ENCODE results near the gene ANKRD50.

Gene ANKRD50, protein sequence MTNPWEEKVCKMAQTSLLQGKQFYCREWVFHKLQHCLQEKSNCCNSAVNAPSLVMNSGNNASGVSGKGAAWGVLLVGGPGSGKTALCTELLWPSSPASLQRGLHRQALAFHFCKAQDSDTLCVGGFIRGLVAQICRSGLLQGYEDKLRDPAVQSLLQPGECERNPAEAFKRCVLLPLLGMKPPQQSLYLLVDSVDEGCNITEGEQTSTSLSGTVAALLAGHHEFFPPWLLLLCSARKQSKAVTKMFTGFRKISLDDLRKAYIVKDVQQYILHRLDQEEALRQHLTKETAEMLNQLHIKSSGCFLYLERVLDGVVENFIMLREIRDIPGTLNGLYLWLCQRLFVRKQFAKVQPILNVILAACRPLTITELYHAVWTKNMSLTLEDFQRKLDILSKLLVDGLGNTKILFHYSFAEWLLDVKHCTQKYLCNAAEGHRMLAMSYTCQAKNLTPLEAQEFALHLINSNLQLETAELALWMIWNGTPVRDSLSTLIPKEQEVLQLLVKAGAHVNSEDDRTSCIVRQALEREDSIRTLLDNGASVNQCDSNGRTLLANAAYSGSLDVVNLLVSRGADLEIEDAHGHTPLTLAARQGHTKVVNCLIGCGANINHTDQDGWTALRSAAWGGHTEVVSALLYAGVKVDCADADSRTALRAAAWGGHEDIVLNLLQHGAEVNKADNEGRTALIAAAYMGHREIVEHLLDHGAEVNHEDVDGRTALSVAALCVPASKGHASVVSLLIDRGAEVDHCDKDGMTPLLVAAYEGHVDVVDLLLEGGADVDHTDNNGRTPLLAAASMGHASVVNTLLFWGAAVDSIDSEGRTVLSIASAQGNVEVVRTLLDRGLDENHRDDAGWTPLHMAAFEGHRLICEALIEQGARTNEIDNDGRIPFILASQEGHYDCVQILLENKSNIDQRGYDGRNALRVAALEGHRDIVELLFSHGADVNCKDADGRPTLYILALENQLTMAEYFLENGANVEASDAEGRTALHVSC (N-terminal part only)

DNA sequence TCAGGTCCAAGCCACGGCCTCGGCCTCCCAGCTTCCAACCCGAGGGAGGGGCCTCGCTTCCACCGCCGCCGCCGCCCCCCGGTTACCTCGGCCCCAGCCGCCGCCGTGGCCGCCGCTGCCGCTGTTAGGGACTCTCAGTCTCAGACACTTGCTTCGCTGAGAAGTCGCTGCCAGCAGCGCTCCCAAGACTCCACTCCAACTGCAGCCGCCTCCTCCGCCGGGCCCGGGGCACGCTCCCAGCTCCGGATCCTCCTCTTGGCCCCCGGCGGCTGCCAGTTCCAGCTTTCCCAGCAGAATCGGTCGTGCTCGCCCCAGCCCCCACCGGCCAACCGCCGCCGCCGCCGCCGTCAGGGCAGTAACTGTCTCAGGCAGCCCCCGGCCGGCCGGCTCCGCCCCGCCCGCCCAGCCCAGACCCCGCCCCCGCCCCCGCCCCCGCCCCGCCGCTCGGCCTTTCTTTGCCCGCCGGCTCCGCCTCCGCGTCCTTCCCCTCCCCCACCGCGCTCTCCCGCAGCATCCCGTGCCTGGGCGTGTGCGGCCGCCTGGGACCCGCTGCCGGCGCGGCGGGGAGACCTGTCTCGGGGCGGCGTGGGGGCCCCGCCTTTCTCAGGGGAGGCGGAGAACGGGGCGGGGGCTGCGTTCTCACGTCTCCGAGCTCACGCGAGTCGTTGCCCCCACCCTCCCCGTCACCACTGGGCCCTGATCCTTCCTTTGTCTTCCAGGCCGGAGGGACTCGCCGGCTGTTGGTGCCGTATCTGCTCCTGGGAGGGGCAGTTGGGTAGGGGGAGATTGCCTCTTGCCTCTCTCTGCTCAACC, at the start of gene ANKRD50:
TSS of gene ANKRD50 (minus strand) at position 361 of the 813 bp plus-strand sequence. CDS start 2,221 bp downstream, outside the sequence.
- no peaks in the 10 kb centered on the region for H3K27me3 ChIP-seq (replicated peaks; ENCODE audit: control insufficient read depth, insufficient read depth, low read length)
- no peaks in the 10 kb centered on the region for H3K36me3 ChIP-seq (ENCODE audit: control insufficient read depth, insufficient read depth, low read length)
- peak within 1 kb of the TSS; percentile 81 for H3K4me3 ChIP-seq (replicated peaks; ENCODE audit: low read depth, low read length)
- peak; percentile 81 for DNase-seq (ENCODE audit: extremely low read depth, insufficient read length)
- TF ChIP-seq, protein P1, sequence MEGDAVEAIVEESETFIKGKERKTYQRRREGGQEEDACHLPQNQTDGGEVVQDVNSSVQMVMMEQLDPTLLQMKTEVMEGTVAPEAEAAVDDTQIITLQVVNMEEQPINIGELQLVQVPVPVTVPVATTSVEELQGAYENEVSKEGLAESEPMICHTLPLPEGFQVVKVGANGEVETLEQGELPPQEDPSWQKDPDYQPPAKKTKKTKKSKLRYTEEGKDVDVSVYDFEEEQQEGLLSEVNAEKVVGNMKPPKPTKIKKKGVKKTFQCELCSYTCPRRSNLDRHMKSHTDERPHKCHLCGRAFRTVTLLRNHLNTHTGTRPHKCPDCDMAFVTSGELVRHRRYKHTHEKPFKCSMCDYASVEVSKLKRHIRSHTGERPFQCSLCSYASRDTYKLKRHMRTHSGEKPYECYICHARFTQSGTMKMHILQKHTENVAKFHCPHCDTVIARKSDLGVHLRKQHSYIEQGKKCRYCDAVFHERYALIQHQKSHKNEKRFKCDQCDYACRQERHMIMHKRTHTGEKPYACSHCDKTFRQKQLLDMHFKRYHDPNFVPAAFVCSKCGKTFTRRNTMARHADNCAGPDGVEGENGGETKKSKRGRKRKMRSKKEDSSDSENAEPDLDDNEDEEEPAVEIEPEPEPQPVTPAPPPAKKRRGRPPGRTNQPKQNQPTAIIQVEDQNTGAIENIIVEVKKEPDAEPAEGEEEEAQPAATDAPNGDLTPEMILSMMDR (IDR thresholded peaks at IDR 0.05; ENCODE audit: insufficient read depth, low read length, poor library complexity, severe bottlenecking): no peak

DNA sequence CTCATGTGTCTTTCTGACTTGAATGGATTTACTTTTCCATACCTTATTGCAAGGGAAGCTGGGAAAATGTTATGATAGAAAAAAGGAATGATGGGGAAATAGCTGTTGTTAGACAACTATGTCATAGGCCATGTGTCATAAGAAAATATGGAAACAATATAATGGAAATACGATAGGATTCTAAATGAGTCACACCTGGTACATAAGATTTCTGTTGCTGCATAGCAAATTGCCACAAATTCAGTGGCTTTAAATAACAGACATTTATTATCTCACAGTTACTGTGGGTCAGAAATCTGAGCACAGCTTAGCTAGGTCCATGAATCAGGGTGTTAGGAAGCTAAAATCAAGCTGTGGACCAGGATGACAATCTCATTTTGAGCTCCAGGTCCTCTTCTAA, 44.6 kb upstream of the ANKRD50 start:
- H3K27me3 ChIP-seq (replicated peaks; ENCODE audit: control insufficient read depth, insufficient read depth, low read length): no peaks in the 10 kb centered on the region
- no peak overlapping the region for H3K4me3 ChIP-seq (replicated peaks; ENCODE audit: low read depth, low read length)
- TF ChIP-seq, protein P1 (IDR thresholded peaks at IDR 0.05; ENCODE audit: insufficient read depth, low read length, poor library complexity, severe bottlenecking): no peak
- no peaks in the 10 kb centered on the region for H3K36me3 ChIP-seq (ENCODE audit: control insufficient read depth, insufficient read depth, low read length)
- no peak for DNase-seq (ENCODE audit: extremely low read depth, insufficient read length)

DNA sequence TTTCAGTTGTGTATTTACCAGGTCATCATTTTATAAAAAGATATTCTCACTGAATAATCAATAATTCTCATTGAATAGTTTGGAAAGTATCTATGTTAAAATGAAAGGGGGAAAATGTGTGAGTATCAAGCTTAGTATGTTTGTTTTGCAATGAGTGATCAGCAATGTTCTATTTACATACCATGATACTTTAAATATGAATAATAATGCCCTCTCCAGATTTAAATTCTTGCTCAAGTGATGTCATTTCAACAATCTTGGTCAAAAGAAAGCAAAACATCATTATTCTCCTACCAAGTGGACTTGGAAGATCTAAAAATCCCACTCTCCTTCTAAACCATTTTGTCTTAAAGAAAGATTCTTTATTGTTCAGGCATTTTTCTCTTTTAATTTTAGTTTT, 42.1 kb upstream of the ANKRD50 start:
- TF ChIP-seq, protein P1 (IDR thresholded peaks at IDR 0.05; ENCODE audit: insufficient read depth, low read length, poor library complexity, severe bottlenecking): no peak
- no peaks in the 10 kb centered on the region for H3K27me3 ChIP-seq (replicated peaks; ENCODE audit: control insufficient read depth, insufficient read depth, low read length)
- H3K4me3 ChIP-seq (replicated peaks; ENCODE audit: low read depth, low read length): no peak overlapping the region
- DNase-seq (ENCODE audit: extremely low read depth, insufficient read length): no peak
- H3K36me3 ChIP-seq (ENCODE audit: control insufficient read depth, insufficient read depth, low read length): no peaks in the 10 kb centered on the region

DNA sequence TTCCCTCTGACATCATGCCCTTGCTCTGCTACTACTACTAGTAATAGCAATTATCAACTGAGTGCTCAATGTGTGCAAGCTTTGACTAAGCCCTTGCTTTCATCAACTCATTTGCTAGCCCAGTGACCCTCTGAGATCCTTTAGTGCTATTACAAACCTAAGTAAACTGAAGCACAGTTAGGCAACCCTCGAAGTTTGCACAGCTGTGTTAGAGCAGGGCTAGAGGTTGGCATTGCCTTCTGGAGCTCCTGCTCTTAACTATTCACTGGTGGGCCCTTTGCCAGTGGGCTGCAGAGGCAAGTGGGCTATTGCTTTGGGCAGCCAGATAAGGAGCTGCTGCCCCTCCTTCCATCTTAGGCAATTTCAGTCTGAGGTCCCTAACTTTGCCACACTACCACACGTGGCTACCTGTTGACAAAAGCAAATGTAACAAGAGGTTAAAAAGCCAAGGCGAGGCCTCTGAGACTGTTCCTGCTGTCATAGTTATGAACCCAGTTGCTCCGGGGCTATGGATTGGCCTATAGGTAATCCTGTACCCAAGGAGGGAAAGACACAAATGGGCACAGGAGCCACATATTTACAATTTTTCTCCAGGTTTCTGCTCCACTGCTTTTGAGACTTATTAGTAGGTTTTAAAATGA, 41.5 kb upstream of the ANKRD50 start:
- Histone ChIP-seq H3K36me3 (ENCODE audit: control insufficient read depth, insufficient read depth, low read length) (no peaks in the 10 kb centered on the region), H3K27me3 (replicated peaks; ENCODE audit: control insufficient read depth, insufficient read depth, low read length) (no peaks in the 10 kb centered on the region), H3K4me3 (replicated peaks; ENCODE audit: low read depth, low read length) (no peak overlapping the region)
- TF ChIP-seq, protein P1 (IDR thresholded peaks at IDR 0.05; ENCODE audit: insufficient read depth, low read length, poor library complexity, severe bottlenecking): no peak
- no peak for DNase-seq (ENCODE audit: extremely low read depth, insufficient read length)

DNA sequence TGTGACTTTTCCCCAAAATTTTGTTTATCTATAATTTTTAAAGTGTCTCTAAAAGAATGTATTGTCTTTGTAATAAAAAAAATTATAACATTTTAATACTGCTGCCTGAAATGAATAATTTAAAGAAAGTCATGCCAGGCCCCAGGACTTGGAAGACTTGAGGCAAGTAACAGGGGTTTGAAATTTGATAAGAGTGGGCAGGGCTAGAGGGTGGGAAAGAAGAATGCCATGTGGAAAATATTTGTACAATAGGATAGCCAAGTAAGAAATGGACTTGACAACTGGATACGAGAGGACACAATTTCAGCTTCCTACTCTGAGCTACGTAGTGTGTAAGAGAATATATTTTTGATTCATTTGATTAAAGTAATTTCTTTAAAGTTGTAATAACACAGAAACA, 36.9 kb upstream of the ANKRD50 start:
- no peaks in the 10 kb centered on the region for H3K36me3 ChIP-seq (ENCODE audit: control insufficient read depth, insufficient read depth, low read length)
- DNase-seq (ENCODE audit: extremely low read depth, insufficient read length): no peak
- TF ChIP-seq, protein P1 (IDR thresholded peaks at IDR 0.05; ENCODE audit: insufficient read depth, low read length, poor library complexity, severe bottlenecking): no peak
- no peaks in the 10 kb centered on the region for H3K27me3 ChIP-seq (replicated peaks; ENCODE audit: control insufficient read depth, insufficient read depth, low read length)
- H3K4me3 ChIP-seq (replicated peaks; ENCODE audit: low read depth, low read length): no peak overlapping the region

Measured in GM06990 (cell line).